ENCODE data around the gene MYO5C. TPM values are rescaled to one million over a fixed set of nuclear protein-coding genes. Genes with fewer than 3 reads are reported as not detected.

The MYO5C gene
- total and polyA plus RNA-seq, 2 of the 13 experiments (the other 11 are each of a cell fraction or from before 2014, with no cell fraction given), result 15.7 to 23.7 TPM

DNA sequence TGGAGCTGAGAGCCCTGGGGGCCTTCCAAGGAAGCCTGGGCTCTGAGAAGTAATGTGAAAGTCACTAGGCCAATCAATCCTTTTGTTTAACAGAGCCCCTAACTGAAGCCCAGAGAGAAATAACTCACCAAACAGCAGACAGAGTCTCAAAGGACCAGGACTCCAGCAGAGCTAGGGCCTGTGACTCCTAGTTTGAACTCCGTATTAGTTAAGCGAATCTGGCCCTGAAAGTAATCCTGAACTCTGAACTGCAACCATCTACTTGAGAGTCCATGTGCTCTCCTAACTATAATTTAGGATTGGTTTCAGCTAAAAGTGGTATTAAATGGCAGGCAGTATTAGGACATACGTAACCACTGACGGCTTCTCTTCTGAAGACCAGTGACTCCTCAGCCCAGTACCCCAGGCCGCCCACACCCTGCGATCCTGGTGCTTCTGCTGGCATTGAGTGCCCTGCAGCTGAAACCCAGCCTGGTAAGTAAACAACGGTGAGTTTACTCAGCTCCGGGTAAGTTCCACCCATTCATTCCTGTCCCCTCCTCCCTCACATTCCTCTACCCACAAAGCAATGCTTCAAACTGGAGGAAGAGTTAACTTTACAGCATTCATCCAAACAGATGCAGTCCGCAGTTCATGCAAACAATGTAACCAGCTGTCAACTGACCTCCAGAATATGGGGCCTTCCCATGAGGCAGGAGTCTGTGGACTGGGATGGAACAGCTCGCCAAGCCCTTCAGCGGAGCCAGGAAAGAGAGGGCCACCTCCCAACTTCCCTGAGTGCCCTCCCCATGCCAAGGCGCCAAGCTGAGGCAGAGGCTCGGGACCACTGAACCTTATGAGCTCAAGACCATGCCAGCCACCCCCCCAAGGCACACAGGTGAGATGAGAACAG lies 7.3 kb downstream of the MYO5C start (continued):
- TF ChIP-seq, protein P1, sequence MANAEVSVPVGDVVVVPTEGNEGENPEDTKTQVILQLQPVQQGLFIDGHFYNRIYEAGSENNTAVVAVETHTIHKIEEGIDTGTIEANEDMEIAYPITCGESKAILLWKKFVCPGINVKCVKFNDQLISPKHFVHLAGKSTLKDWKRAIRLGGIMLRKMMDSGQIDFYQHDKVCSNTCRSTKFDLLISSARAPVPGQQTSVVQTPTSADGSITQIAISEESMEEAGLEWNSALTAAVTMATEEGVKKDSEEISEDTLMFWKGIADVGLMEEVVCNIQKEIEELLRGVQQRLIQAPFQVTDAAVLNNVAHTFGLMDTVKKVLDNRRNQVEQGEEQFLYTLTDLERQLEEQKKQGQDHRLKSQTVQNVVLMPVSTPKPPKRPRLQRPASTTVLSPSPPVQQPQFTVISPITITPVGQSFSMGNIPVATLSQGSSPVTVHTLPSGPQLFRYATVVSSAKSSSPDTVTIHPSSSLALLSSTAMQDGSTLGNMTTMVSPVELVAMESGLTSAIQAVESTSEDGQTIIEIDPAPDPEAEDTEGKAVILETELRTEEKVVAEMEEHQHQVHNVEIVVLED (CRISPR knock-in tag; IDR thresholded peaks at IDR 0.05; ENCODE audit: borderline replicate concordance), result peak; percentile 63; the same call in 1 of the 2 replicates
- TF ChIP-seq ZNF337 (CRISPR knock-in tag; IDR thresholded peaks at IDR 0.05; ENCODE audit: borderline replicate concordance, low read depth) (peak; percentile 67; the same call in 1 of the 2 replicates), NCOA2 (CRISPR knock-in tag; IDR thresholded peaks at IDR 0.05) (peak; percentile 88), TCF7 (IDR thresholded peaks at IDR 0.05; ENCODE audit: low read depth) (peak; percentile 61), KMT2A (CRISPR knock-in tag; IDR thresholded peaks at IDR 0.05) (peak; percentile 80), HDAC2 (CRISPR knock-in tag; IDR thresholded peaks at IDR 0.05) (peak; percentile 98), FOXP1 (IDR thresholded peaks at IDR 0.05) (peak; percentile 82), FOXP1 (CRISPR knock-in tag; IDR thresholded peaks at IDR 0.05) (peak; percentile 96), ZNF616 (CRISPR knock-in tag; IDR thresholded peaks at IDR 0.05; ENCODE audit: low read depth) (no peak), KDM4B (CRISPR knock-in tag; IDR thresholded peaks at IDR 0.05) (peak; percentile 44; the same call in 1 of the 2 replicates), ZNF749 (CRISPR knock-in tag; IDR thresholded peaks at IDR 0.05; ENCODE audit: borderline replicate concordance) (peak; percentile 75; the same call in 1 of the 2 replicates), GTF2F1 (IDR thresholded peaks at IDR 0.05; ENCODE audit: low read length) (0 out of 2 replicates have a peak, but pooled peaks have one; percentile 32), HHEX (CRISPR knock-in tag; IDR thresholded peaks at IDR 0.05) (peak; percentile 54), CBFB (CRISPR knock-in tag; IDR thresholded peaks at IDR 0.05) (peak; percentile 80), HDAC1 (CRISPR knock-in tag; IDR thresholded peaks at IDR 0.05) (peak; percentile 96), HMG20A (CRISPR knock-in tag; IDR thresholded peaks at IDR 0.05; ENCODE audit: borderline replicate concordance) (peak; percentile 86), CREB1 (IDR thresholded peaks at IDR 0.05) (no peak; the same call in 1 of the 2 replicates), CREB1 (CRISPR knock-in tag; IDR thresholded peaks at IDR 0.05) (peak; percentile 64), SRSF9 (IDR thresholded peaks at IDR 0.05; ENCODE audit: borderline replicate concordance, insufficient read depth, low read depth, low read length, poor library complexity, severe bottlenecking) (no peak), ZBTB20 (CRISPR knock-in tag; IDR thresholded peaks at IDR 0.05; ENCODE audit: borderline replicate concordance, low read depth) (no peak; the same call in 1 of the 2 replicates)
- TF ChIP-seq, protein P2, sequence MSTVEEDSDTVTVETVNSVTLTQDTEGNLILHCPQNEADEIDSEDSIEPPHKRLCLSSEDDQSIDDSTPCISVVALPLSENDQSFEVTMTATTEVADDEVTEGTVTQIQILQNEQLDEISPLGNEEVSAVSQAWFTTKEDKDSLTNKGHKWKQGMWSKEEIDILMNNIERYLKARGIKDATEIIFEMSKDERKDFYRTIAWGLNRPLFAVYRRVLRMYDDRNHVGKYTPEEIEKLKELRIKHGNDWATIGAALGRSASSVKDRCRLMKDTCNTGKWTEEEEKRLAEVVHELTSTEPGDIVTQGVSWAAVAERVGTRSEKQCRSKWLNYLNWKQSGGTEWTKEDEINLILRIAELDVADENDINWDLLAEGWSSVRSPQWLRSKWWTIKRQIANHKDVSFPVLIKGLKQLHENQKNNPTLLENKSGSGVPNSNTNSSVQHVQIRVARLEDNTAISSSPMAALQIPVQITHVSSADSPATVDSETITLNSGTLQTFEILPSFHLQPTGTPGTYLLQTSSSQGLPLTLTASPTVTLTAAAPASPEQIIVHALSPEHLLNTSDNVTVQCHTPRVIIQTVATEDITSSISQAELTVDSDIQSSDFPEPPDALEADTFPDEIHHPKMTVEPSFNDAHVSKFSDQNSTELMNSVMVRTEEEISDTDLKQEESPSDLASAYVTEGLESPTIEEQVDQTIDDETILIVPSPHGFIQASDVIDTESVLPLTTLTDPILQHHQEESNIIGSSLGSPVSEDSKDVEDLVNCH (CRISPR knock-in tag; IDR thresholded peaks at IDR 0.05), result no peak
- TF ChIP-seq, protein P3, sequence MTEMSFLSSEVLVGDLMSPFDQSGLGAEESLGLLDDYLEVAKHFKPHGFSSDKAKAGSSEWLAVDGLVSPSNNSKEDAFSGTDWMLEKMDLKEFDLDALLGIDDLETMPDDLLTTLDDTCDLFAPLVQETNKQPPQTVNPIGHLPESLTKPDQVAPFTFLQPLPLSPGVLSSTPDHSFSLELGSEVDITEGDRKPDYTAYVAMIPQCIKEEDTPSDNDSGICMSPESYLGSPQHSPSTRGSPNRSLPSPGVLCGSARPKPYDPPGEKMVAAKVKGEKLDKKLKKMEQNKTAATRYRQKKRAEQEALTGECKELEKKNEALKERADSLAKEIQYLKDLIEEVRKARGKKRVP (CRISPR knock-in tag; IDR thresholded peaks at IDR 0.05), result peak in 1 of 2 experiments; percentile 79; a peak in 2 of 4 replicates
- TF ChIP-seq, protein P4, sequence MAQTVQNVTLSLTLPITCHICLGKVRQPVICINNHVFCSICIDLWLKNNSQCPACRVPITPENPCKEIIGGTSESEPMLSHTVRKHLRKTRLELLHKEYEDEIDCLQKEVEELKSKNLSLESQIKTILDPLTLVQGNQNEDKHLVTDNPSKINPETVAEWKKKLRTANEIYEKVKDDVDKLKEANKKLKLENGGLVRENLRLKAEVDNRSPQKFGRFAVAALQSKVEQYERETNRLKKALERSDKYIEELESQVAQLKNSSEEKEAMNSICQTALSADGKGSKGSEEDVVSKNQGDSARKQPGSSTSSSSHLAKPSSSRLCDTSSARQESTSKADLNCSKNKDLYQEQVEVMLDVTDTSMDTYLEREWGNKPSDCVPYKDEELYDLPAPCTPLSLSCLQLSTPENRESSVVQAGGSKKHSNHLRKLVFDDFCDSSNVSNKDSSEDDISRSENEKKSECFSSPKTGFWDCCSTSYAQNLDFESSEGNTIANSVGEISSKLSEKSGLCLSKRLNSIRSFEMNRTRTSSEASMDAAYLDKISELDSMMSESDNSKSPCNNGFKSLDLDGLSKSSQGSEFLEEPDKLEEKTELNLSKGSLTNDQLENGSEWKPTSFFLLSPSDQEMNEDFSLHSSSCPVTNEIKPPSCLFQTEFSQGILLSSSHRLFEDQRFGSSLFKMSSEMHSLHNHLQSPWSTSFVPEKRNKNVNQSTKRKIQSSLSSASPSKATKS (CRISPR knock-in tag; IDR thresholded peaks at IDR 0.05), result peak; percentile 84; the same call in 1 of the 2 replicates
